Kidney tubule cell (primary cell): Measurements from ENCODE around the gene EPC2.
"Not testable (repeated sequence)": the region's sequence is repeated elsewhere in the genome, so short reads cannot be mapped to it uniquely, and the experiment has no call there.

Experiments
- DNase-seq: peaks from one replicate; pipeline ENCODE4 v3.0.0-alpha.2; 2018; ENCODE audit warnings: low spot score

Gene EPC2

DNA sequence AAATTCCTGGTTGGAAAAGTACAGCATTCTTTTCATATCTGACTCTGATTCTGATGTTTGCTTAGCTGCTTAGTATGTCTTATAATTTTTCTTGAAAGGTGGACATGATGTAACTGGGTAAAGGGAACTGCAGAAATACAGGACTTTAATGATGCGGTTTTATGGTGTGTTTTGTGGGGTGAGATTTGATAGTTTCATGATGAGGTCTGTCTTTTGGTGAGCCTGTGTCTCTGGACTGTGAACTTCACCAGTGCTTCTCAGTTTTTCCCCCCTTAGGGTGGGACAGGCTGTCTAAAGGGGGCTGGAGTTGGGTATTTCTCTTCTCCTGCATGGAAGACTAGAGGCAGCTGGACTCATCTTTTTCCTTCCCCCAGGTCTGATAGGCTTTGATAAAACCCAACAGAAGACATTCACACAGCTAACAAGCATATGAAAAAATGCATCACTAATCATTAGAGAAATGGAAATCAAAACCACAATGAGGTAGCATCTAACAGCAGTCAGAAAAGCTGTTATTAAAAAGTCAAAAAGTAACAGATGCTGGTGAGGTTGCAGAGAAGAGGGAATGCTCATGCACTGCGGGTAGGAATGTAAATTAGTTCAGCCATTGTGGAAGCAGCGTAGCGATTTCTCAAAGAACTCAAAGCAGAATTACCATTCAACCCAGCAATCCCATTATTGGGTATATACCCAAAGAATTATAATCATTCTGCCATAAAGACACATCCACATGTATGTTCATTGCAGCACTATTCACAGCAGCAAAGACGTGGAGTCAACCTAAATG is 77.6 kb downstream of the EPC2 start:
- DNase-seq: no peak

- DNase-seq: no peak
These were observed 81.0 kb downstream of the EPC2 start for GRCh38 chr2:148725564-148725963.

- no peak for DNase-seq
These were observed 81.7 kb downstream of the EPC2 start for GRCh38 chr2:148726228-148726627.

DNA sequence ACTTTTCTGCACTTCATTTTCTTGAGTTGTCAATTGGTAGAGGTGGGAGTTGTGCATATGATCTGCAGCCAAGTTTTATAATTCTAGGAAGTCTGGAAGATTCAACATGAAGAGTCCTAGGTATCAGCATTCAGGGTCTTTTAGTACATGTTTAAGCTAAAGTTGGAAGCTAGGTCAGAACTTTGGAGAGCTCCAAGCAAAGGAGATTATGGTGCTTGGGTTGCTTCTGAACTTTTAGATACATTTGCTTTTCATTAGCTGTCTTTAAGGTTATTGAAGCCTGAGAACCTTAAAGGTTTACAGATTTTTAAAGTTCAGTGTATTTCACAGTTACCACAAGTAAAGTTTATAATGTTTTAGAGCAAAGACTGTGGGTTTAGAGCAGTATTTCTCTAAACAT is 85.5 kb downstream of the EPC2 start:
- DNase-seq: no peak

DNA sequence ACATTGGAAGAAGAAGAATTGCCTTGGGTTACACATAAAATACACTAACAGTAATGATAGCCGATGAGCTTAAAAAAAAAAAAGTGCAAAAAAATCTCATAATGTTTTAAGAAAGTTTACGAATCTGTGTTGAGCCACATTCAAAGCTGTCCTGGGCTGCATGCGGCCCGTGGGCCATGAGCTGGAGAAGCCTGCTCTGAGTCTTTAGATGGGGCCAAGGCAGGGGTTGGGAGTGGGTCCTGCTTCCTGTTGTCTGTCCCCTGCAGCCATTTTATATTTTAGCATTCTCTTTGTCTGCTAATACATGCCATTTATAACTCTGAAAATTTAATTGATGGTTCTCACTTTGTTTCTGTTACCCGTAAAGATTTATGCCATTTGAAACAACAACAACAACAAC is 93.2 kb downstream of the EPC2 start:
- DNase-seq: no peak

DNA sequence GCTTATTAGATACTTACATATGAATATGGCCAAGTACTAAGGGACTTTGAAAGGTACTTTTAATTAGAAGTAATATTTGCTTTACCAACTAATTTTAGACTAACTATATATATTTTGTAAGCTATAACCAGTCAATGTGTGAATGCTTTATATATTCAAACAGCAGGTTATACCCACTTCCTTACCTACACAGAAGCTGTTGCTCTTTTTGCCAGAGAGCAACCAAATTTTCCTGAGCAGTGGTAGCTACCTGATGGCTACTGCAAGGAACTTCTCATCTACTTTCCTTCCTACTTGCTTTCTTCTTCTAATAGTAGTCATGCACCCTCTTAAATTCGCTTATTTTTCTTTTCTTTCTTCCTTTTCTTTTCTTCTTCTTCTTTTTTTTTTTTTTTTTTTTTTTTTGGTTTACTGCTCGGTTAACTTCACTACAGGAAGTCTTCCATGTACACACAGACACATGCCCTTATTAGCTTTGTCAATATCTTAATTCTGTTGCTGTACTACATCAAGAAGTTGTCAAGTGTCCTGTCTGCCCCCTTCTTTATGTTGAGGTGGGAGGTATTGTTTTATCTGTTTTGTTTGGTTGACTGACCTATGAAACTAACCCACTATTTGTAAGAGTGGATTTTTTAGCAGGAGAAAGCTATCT is 95.0 kb downstream of the EPC2 start:
- DNase-seq: no peak

GRCh38 chr2:148742373-148742772 is 97.8 kb downstream of the EPC2 start:
- DNase-seq: no peak

- peak; percentile 10 for DNase-seq
These were observed 100.8 kb downstream of the EPC2 start for GRCh38 chr2:148745151-148745851.

DNA sequence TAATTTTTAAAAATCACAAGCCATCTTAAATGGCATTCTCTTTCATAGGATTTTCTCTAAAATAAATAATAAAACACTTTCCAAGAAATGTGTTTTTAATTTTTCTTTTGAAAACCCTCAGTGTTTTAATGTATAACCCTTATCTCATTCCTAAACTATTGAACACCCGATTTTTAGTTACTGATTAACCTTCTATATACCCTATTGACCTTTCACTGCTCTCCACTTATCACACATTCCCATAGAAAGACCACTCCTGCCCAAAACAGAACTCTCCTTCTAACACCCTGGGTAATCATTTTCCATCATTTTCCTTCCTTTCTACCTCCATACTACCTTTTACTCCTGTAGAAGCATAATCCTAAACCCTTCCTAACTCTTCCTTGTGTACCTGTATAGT is 102.4 kb downstream of the EPC2 start:
- DNase-seq: no peak

DNA sequence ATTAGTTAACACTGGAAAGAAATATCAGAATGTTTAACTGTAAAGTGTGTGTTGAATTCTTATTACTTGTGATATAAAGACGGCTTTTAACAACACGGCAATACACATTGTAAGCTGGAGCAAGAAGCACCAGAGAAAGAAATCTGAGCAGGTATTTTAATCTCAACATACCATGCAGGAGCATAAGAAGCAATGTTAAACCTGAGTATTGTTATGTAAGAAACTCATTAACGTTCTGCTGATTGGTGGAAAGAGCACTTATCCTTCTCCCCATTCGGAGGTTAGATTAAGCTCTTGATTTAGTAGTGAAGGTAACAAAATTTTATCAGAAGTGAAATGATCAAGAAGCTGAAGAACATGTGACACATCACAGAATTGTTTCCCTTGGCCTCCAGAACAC is 107.4 kb downstream of the EPC2 start:
- DNase-seq: no peak

DNA sequence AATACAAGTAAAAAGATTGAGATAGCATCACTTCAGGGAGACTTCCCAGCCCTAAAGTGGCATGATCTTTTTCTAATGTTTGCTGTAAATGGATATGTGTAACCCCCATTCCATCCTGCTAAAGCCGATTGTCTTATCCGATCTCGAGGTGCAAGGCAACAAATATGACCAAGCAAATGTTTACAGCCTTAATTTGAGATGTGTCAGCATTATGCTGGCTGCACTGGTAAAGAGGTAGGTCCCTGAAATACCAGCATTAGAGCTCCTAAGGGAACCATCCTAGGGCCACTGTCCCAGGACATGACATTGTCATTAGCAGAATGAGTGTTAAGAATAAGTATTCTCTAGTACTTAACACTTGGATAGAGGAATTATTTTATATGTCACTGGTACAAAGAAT is 108.4 kb downstream of the EPC2 start:
- no peak for DNase-seq

GRCh38 chr2:148754864-148755263 is 110.3 kb downstream of the EPC2 start:
- DNase-seq: no peak

DNA sequence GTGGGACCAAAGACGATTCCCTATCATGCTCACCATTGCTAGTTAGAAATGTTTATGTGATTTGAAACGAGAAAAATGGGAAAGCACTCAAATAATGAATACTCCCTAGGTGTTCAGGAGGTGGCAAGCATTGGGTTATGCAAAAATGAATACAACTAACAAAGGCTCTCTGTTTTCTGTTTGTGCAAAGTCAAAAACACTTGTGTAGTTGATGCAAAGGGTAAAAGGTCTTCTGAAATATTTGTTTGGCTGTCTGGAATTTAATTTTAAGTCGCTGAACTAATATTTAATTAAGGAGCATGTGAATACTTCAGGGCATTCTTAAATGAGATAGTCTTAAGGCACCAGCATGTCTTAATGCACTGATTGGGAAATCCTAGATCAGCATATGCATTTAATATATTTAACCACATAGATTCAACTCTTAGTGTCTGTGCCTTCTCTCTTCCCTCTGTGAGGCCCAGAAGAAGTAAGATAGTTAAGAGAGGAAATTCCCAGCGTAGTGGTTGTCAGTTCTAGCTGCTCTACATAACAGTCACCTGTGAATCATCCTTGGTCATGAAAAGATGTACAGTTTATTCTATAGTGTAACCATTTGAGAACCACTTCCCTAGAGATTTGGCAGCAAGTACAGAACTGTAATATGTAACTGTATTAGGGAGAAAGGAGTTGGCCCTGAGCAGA is 111.9 kb downstream of the EPC2 start:
- peak; percentile 51 for DNase-seq

DNA sequence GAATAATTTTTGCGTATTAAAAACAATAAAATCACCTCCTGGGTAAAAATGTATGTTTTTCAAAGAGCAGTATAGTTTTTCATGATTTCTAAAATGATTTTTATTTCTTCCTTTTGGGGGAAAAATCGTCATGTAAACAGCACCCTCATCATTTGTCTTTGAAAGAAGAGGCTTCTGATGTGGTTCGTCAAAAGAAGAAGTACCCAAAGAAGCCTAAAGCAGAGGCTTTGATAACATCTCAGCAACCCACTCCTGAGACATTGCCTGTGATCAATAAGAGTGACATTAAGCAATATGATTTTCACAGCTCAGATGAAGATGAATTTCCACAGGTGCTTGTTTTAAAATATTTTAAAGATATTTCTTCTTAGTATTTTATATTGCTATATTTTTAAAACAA is 120.3 kb downstream of the EPC2 start:
- DNase-seq: no peak

DNA sequence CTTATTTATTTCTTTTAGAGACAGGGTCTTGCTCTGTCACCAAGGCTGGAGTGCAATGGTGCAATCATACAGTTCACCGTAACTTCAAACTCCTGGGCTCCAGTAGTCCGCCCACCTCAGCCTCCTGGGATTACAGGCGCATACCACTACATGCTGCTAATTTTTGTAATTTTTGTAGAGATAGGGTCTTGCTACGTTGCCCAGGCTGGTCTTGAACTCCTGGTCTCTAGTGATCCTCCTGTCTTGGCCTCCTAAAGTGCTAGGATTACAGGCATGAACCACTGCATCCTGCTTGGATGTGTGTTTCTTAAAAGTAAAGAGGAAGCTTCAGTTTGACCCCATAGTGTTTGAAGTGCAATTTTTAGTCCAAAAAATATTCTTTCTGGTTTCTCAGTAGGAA is 125.5 kb downstream of the EPC2 start:
- no peak for DNase-seq

GRCh38 chr2:148781544-148781943 is 137.0 kb downstream of the EPC2 start:
- no peak for DNase-seq

DNA sequence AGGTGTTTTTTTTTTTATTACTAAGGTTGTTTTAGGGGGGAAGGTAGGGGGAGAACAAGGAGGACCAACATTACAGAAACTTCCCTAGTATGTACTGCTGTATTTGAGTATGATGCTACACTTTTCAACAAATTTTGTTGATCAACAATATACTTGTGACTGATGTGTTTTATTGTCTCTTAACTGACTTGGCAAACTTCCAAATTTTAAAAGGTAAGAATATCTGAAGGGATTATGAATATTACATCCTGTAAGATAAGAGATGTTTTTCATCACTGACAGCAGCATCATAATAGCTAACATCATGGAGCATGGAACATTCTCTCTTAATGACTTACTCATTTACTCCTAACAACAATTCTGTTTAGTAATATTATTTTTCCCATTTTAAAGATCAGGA is 144.5 kb downstream of the EPC2 start:
- DNase-seq: no peak

DNA sequence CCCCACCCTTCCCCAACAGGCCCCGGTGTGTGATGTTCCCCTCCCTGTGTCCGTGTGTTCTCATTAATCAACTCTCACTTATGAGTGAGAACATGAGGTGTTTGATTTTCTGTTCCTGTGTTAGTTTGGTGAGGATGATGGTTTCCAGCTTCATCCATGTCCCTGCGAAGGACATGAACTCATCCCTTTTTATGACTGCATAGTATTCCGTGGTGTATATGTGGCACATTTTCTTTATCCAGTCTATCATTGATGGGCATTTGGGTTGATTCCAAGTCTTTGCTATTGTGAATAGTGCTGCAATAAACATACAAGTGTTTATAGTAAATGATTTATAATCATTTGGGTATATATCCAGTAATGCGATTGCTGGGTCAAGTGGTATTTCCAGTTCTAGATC is 145.6 kb downstream of the EPC2 start:
- DNase-seq: not testable (repeated sequence)

DNA sequence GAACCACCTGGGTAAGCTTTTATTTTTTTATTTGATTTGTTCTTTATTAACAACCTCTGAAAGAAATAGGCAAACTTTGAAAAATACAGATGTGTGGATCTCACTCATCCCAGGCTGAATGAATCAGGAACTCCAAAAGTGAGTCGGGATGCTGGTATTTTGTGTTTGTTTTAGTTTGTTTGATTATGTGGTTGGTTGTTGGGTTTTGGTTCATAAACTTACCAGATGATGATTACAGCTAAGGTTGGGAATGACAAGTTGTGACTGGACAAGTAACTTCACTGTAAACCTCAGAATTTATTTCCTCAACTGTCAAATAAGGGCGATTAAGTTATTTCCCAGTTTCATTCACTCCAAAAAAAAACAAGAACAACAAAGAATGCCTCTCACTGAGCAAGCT is 150.0 kb downstream of the EPC2 start:
- peak; percentile 91 for DNase-seq

- DNase-seq: no peak
These were observed 152.4 kb downstream of the EPC2 start for GRCh38 chr2:148796735-148797512.

- DNase-seq: peak; percentile 58
These were observed 158.1 kb downstream of the EPC2 start for GRCh38 chr2:148802448-148803220.
